Measurements from ENCODE around the gene LYVE1.
A peak's percentile ranks its signal among the peaks of the same experiment; 100 is the strongest.

Gene LYVE1

GRCh38 chr11:10581481-10582019 is 13.1 kb upstream of the LYVE1 start:
- TF ChIP-seq, protein P1, sequence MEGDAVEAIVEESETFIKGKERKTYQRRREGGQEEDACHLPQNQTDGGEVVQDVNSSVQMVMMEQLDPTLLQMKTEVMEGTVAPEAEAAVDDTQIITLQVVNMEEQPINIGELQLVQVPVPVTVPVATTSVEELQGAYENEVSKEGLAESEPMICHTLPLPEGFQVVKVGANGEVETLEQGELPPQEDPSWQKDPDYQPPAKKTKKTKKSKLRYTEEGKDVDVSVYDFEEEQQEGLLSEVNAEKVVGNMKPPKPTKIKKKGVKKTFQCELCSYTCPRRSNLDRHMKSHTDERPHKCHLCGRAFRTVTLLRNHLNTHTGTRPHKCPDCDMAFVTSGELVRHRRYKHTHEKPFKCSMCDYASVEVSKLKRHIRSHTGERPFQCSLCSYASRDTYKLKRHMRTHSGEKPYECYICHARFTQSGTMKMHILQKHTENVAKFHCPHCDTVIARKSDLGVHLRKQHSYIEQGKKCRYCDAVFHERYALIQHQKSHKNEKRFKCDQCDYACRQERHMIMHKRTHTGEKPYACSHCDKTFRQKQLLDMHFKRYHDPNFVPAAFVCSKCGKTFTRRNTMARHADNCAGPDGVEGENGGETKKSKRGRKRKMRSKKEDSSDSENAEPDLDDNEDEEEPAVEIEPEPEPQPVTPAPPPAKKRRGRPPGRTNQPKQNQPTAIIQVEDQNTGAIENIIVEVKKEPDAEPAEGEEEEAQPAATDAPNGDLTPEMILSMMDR (IDR thresholded peaks at IDR 0.05; ENCODE audit: low read length, missing control alignments) = no peak
- DNase-seq (ENCODE audit: low read depth) = peak; percentile 30
- no peak overlapping the region for H3K4me3 ChIP-seq (replicated peaks; ENCODE audit: low read depth, low read length)

GRCh38 chr11:10580623-10581022 is 12.2 kb upstream of the LYVE1 start:
- DNase-seq (ENCODE audit: low read depth) = no peak
- H3K4me3 ChIP-seq (replicated peaks; ENCODE audit: low read depth, low read length) = no peak overlapping the region
- TF ChIP-seq, protein P1 (IDR thresholded peaks at IDR 0.05; ENCODE audit: low read length, missing control alignments) = no peak

GRCh38 chr11:10579700-10580099 is 11.2 kb upstream of the LYVE1 start:
- H3K4me3 ChIP-seq (replicated peaks; ENCODE audit: low read depth, low read length) = no peak overlapping the region
- DNase-seq (ENCODE audit: low read depth) = no peak
- TF ChIP-seq, protein P1 (IDR thresholded peaks at IDR 0.05; ENCODE audit: low read length, missing control alignments) = no peak

GRCh38 chr11:10576035-10576398 is 7.6 kb upstream of the LYVE1 start:
- no peak overlapping the region for H3K4me3 ChIP-seq (replicated peaks; ENCODE audit: low read depth, low read length)
- TF ChIP-seq, protein P1 (IDR thresholded peaks at IDR 0.05; ENCODE audit: low read length, missing control alignments) = no peak
- no peak for DNase-seq (ENCODE audit: low read depth)

DNA sequence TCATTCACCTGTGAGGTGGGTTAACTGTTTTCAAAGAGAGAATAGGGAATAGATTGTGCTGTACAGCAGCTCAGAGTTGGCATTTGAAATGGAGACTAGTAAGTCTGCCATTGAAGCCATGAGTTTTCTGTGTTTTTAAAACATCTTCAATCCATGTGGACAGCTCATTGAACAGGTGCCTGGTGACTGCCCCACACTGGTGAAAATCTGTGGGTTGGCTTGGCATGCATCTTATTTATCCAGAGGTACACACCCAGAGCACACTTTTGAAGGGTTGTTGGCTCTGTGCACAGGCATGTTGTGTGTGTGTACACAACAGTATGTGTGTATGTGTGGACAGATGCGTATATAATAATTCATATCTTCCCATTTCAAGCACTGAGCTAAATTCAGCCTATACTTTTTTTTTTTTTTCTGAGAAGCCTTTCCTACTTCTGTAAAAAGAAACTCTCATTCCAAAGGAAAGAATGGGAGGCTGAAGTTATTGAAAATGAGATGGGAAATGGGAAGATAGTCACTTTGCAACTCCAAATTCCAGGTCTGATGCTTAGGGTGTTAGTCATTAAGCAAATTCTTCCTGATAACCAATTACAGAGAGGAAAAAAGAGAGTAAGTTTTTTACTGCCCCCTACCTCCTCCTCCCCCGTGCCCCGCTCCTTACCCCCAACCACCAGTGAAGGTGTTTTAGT is 7.0 kb upstream of the LYVE1 start:
- DNase-seq (ENCODE audit: low read depth) = no peak
- TF ChIP-seq, protein P1 (IDR thresholded peaks at IDR 0.05; ENCODE audit: low read length, missing control alignments) = no peak
- no peak overlapping the region for H3K4me3 ChIP-seq (replicated peaks; ENCODE audit: low read depth, low read length)

DNA sequence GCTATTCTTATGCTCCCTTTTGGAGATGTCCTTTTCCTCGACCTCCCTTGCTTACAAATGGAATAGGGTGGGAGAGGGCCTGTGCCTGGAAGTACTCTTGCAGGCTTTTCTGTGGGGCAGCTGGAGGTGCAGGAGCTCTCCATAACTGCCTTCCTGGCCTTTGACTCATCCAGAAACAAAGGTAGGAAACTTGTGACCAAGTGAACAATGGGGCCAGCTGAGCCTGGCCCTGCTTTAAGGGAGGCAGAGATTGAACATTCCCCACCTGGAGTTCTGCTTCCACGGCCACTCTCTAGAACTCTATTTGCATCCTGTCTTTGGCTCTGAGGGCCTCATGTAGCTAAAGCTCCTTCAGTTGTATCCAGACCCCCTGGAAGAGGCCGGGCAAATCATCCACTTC is 5.1 kb upstream of the LYVE1 start:
- TF ChIP-seq, protein P1 (IDR thresholded peaks at IDR 0.05; ENCODE audit: low read length, missing control alignments) = no peak
- H3K4me3 ChIP-seq (replicated peaks; ENCODE audit: low read depth, low read length) = no peak overlapping the region
- DNase-seq (ENCODE audit: low read depth) = peak; percentile 25

GRCh38 chr11:10573028-10573427 is 4.6 kb upstream of the LYVE1 start:
- H3K4me3 ChIP-seq (replicated peaks; ENCODE audit: low read depth, low read length) = no peak overlapping the region
- TF ChIP-seq, protein P1 (IDR thresholded peaks at IDR 0.05; ENCODE audit: low read length, missing control alignments) = no peak
- no peak for DNase-seq (ENCODE audit: low read depth)

All from fibroblast of pulmonary artery (primary cell).